Subcutaneous abdominal adipose tissue (tissue), 5 donors: Measurements from ENCODE around the gene GIPC1.

ENCODE experiments used
- H3K27ac ChIP-seq: one replicate; pipeline ENCODE4 v1.7.0; 2013; ENCODE audit warnings: low read depth, mild to moderate bottlenecking, inconsistent platforms, low read length, moderate library complexity
- H3K27me3 ChIP-seq, 5 donors: one replicate each; pipeline ENCODE4 v1.7.0; 2013; ENCODE audit warnings: low read length in 5 of 5, inconsistent platforms in 1 of 5; ENCODE audit not compliant: control insufficient read depth in 5 of 5, insufficient read depth in 4 of 5
- H3K36me3 ChIP-seq, 5 donors: one replicate each; pipeline ENCODE4 v1.7.0; 2013; ENCODE audit warnings: low read length in 5 of 5; ENCODE audit not compliant: control insufficient read depth in 5 of 5, insufficient read depth in 5 of 5
- H3K4me1 ChIP-seq, 5 donors: one replicate each; pipeline ENCODE4 v1.7.0; 2013; ENCODE audit warnings: low read length in 5 of 5, mild to moderate bottlenecking in 3 of 5, moderate library complexity in 1 of 5; ENCODE audit not compliant: control insufficient read depth in 5 of 5, insufficient read depth in 5 of 5
- H3K4me3 ChIP-seq, 5 donors: one replicate each; pipeline ENCODE4 v1.7.0; 2013; ENCODE audit warnings: low read length in 5 of 5, low read depth in 1 of 5
- H3K9ac ChIP-seq, 5 donors: one replicate each; pipeline ENCODE4 v1.7.0; 2013; ENCODE audit warnings: low read length in 5 of 5, mild to moderate bottlenecking in 4 of 5, moderate library complexity in 3 of 5
- H3K9me3 ChIP-seq, 5 donors: one replicate each; pipeline ENCODE4 v1.7.0; 2013; ENCODE audit warnings: low read length in 5 of 5; ENCODE audit not compliant: control insufficient read depth in 5 of 5
- donor health status: healthy.
- donor health status: healthy.
- donor health status: healthy.
- donor health status: healthy.
- donor health status: healthy.

Gene GIPC1

DNA sequence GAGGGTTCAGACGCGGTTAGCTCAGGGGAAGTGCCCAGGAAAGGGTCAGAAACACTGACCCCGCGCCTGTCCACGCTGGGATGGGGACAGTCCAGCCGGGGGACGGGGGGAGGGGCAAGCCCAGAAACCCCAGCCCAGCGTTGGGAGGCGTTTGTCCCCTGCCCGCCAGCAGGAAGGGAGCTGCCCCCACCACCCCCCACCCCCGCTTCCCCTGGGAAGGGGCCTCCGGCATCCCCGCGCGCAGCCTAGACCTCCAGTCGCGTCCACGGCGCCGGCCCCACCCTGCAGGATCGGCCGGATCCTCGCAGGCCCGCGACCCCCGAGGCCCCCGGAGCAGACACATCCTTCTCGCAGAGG lies 277 bp downstream of the GIPC1 start:
- H3K9me3 ChIP-seq = no peaks in the 10 kb centered on the region
- H3K4me3 ChIP-seq = peak overlapping the region; percentile 43 to 80 (median 72)
- H3K27ac ChIP-seq = no peak overlapping the region
- H3K9ac ChIP-seq = peak overlapping the region in 4 of 5 donors; percentile 44 to 79 (median 66)
- peaks cover 0 to 13% (median 6%) of the 10 kb centered on the region in 5 donors for H3K36me3 ChIP-seq
- H3K4me1 ChIP-seq = peaks cover 15 to 35% (median 34%) of the 10 kb centered on the region in 5 donors
- no peaks in the 10 kb centered on the region for H3K27me3 ChIP-seq

- Histone ChIP-seq H3K9me3 (no peaks in the 10 kb centered on the region), H3K27me3 (no peaks in the 10 kb centered on the region), H3K36me3 (peaks cover 0 to 14% (median 9%) of the 10 kb centered on the region in 5 donors), H3K4me1 (peaks cover 15 to 35% (median 34%) of the 10 kb centered on the region in 5 donors), H3K27ac (peak overlapping the region; percentile 37), H3K9ac (peak overlapping the region; percentile 8 to 79 (median 66)), H3K4me3 (peak overlapping the region; percentile 43 to 80 (median 72))
Observed at GRCh38 chr19:14494910-14495671, 836 bp downstream of the GIPC1 start.

DNA sequence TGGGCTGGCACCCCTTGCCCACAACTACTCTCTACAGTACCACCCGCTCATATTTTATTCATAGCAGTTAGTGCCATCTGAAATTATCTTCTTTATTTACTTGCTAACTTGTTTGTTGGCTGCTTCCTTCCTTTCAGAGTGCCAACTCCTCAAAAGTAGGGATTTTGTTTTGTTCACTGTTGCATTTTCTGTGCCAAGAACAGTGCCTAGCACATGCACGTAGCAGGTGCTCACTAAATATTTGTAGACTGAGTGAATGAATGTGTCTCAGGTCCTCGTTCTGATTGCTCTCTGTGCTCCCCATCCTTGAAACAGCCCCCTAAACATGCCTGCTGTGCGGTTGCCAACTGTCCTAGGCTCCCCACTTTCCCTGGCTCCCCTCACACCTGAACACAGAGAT lies 1.5 kb downstream of the GIPC1 start:
- H3K36me3 ChIP-seq = peaks cover 0 to 21% (median 14%) of the 10 kb centered on the region in 5 donors
- peak overlapping the region in 2 of 5 donors; percentile 48 to 60 for H3K9ac ChIP-seq
- no peaks in the 10 kb centered on the region for H3K9me3 ChIP-seq
- H3K4me3 ChIP-seq = peak overlapping the region in 4 of 5 donors; percentile 16 to 76 (median 39)
- no peaks in the 10 kb centered on the region for H3K27me3 ChIP-seq
- peaks cover 15 to 35% (median 34%) of the 10 kb centered on the region in 5 donors for H3K4me1 ChIP-seq
- peak overlapping the region; percentile 37 for H3K27ac ChIP-seq

GRCh38 chr19:14492756-14493337 lies 3.1 kb downstream of the GIPC1 start:
- H3K27me3 ChIP-seq = no peaks in the 10 kb centered on the region
- H3K4me3 ChIP-seq = no peak overlapping the region
- H3K27ac ChIP-seq = no peak overlapping the region
- no peaks in the 10 kb centered on the region for H3K9me3 ChIP-seq
- no peak overlapping the region for H3K9ac ChIP-seq
- peaks cover 15 to 32% (median 30%) of the 10 kb centered on the region in 5 donors for H3K4me1 ChIP-seq
- peaks cover 0 to 36% (median 22%) of the 10 kb centered on the region in 5 donors for H3K36me3 ChIP-seq

DNA sequence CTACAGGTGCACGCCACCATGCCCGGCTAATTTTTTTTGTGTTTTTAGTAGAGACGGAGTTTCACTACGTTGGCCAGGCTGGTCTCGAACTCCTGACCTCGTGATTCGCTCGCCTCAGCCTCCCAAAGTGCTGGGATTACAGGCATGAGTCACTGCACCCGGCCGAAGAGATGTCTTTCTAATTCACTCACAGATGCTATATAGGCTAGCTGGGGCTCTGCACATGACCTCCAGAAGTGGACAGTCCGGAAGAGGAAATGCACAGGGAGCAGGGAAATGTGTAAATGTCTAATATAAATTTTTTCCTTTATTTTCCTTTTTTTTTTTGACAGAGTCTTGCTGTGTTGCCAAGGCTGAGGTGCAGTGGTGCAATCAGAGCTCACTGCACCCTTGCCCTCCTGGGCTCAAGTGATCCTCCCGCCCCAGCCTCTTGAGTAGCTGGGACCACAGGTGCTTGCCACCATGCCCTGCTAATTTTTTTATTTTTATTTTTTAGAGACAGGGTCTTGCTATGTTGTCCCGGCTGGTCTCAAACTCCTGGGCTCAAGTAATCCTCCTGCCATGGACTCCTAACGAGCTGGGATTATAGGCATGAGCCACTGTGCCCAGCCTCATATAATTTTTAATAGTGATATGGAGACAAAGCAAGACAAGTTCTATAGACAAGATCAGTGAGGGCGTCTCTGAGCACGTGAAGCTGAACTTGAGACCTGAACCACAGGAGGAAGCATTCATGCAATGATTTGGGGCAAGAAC lies 8.4 kb downstream of the GIPC1 start:
- Histone ChIP-seq H3K9ac (no peak overlapping the region), H3K36me3 (peaks cover 0 to 35% (median 19%) of the 10 kb centered on the region in 5 donors), H3K4me1 (peaks cover 0 to 5% (median 3%) of the 10 kb centered on the region in 5 donors), H3K4me3 (no peak overlapping the region), H3K27ac (no peak overlapping the region), H3K9me3 (no peaks in the 10 kb centered on the region), H3K27me3 (no peaks in the 10 kb centered on the region)

DNA sequence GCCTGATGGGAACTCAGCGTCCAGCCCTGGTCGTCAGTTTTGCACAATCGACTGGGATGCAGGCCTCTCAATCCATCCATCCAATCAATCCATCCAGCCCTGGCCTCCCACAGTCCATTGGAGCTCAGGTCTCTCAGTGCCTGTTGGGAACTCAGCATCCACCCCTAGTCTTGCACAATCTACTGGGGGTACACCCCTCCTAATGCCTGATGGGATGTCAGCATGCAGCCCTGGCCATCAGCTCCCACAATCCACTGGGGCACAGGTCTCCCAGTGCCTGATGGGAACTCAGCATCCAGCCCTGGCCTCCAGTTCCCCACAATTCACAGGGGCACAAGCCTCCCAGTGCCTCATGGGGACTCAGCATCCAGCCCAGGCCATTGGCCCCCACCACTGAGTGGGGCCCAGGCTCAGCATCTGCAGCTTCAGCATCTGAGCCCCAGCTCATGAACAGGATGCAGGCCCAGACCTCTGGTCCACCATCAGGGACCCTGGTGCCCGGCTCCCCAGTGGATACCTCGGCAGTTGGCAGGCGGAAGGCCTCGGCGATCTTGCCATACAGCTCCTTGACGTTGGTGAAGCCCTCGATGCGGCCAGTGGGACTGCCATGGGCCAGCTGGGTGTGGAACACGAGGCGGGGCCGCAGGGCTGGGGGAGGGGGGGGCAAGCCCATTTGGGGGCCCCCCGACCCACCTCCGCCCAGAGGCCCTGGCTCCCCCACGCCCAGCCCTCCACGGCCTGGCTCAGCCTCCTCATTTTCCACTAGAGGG lies 13.6 kb downstream of the GIPC1 start:
- Histone ChIP-seq H3K27ac (no peak overlapping the region), H3K4me3 (no peak overlapping the region), H3K36me3 (peaks cover 0 to 50% (median 40%) of the 10 kb centered on the region in 5 donors), H3K9ac (no peak overlapping the region), H3K27me3 (no peaks in the 10 kb centered on the region), H3K9me3 (no peaks in the 10 kb centered on the region), H3K4me1 (peaks cover 0 to 8% (median 5%) of the 10 kb centered on the region in 5 donors)

DNA sequence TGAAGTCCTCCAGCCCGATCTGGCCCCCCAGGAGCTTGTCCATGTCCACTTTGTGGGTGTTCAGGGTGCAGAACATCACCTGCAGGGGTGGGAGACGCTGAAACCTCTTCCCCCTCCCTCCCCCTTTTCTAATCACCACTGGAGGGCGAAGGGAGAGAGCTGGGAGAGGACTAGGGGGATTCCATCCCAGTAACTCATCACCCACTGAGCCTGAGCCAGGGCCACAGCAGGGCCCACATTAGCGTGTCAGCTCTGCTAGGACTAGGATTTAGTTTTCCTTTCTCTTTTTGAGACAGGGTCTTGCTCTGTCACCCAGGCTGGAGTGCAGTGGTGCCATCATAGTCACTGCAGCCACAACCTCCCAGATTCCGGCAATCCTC lies 15.2 kb downstream of the GIPC1 start:
- H3K9me3 ChIP-seq = no peaks in the 10 kb centered on the region
- H3K4me1 ChIP-seq = peaks cover 0 to 16% (median 12%) of the 10 kb centered on the region in 5 donors
- no peak overlapping the region for H3K27ac ChIP-seq
- peaks cover 0 to 2% (median 0%) of the 10 kb centered on the region in 5 donors for H3K27me3 ChIP-seq
- H3K36me3 ChIP-seq = peaks cover 0 to 48% (median 40%) of the 10 kb centered on the region in 5 donors
- no peak overlapping the region for H3K4me3 ChIP-seq
- H3K9ac ChIP-seq = no peak overlapping the region

GRCh38 chr19:14479975-14480699 lies 15.8 kb downstream of the GIPC1 start:
- Histone ChIP-seq H3K27ac (no peak overlapping the region), H3K9ac (no peak overlapping the region), H3K4me3 (no peak overlapping the region), H3K27me3 (peaks cover 0 to 4% (median under 1%) of the 10 kb centered on the region in 5 donors), H3K36me3 (peaks cover 0 to 48% (median 40%) of the 10 kb centered on the region in 5 donors), H3K4me1 (peaks cover 0 to 21% (median 18%) of the 10 kb centered on the region in 5 donors), H3K9me3 (no peaks in the 10 kb centered on the region)
